NCI-H1436 treated with DMSO at 0.1 percent for 48 hours (cell line): ENCODE data around the gene PDCD6IP.
"Not testable (repeated sequence)": the region's sequence is repeated elsewhere in the genome, so short reads cannot be mapped to it uniquely, and the experiment has no call there.

Experiments used
- DNase-seq: peaks from one replicate; lab custom pipeline; 2025; lab: John Stamatoyannopoulos, UW

Gene PDCD6IP

DNA sequence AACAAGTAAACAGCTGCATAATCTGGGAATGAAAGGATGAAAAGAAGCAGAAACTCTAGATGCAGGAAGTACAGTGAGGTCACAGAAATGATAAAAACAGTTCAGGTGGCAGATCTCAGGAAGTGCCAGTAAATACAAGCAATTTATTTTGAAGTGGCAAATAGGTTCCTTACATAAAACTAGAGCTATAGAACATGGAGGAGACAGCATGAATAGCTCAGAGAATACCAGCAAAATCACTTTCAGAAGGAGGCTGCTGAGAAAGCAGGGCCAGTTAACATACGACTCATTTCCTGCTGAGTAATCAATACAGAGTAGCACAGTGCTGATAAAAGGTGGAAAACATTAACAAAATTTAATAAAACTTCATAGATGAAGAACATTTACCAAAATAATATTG, 57.0 kb downstream of the PDCD6IP start:
- DNase-seq, result not testable (repeated sequence)

DNA sequence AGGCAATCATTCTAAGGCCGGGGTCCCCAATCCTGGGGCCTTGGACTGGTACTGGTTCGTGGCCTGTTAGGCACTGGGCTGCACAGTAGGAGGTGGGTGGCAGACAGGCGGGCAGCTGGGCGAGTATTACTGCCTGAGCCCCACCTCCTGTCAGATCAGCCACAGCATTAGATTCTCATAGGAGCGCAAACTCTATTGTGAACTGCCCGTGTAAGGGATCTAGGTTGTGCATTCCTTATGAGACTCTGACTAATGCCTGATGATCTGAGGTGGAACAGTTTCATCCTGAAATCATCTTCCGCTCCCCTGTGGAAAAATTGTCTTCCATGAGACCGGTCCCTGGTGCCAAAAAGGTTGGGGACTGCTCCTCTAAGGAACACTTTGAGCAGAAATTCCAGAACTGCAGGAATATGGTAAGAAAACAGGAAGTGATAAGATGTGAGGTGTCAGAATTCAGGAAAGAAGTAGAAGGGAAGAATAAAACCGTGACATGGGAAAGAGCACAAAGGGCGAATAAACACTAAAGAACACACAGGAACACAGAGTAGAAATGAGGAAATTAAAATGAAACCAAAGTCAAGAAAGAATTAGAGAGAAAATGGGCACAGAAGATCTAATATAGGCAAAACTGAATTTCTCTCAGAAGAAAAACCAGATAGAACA, 57.6 kb downstream of the PDCD6IP start:
- DNase-seq, result no peak

DNA sequence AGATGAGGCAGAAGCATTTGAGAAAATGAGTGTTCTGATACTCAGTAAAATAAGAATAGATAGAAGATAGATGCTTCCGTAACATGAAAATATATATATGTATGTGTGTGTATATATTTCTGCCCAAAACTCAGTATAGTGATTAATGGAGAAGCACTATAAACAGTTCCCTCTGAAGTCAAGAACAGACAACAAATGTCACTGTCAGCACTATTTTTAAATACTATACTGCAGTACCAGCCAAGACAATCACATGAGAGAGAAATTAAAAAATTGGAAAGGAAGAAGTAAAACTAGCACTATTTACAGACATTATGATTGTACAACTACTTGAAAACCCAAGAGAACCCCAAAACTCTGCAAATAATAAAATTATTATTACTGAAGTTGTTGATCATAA, 59.3 kb downstream of the PDCD6IP start:
- not testable (repeated sequence) for DNase-seq

DNA sequence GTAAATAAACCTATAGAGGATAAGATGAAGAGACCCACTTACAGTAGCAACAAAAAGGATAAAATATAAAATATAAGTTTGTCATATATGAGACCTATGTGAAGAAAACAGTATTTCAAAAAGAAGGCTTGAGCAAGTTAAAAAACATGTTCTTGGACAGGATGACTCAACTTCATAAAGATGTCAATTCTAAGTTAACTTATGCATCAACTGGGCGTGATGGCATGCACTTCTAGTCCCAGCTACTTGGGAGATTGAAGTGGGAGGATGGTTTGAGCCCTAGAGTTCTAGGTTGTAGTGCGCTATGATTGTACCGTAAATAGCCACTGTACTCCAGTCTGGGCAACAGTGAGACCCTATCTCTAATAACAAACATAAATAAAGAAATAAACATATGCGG, 59.7 kb downstream of the PDCD6IP start:
- DNase-seq, result no peak

DNA sequence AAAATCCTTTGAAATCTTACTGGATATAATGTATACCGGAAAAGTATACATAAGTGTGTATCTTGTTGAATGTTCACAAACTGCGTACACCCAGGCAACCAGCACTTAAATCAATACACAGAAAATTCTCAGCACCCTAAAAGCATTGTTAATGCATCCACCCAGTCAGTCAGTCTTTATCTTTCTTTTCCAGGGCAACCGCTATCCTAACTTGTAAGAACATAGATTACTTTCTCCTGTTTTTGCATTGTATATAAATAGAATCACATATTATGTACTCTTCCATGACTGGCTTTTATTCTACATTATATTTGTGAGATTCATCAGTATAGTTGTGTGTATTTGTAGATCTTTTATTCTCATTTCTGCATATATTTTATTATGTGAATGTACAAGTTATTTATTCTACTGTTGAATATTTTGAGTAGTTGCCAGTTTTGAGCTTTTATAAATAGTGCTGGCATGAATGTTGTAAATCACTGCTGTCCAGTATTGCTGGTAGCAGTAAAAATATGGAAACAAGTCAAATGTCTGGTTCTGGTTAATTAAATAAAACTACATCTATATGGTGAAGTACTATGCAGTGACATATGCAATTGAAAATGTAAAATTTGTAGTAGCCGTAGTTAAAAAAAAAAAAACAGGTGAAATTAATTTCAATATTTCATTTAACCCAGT, 62.1 kb downstream of the PDCD6IP start:
- DNase-seq, result no peak

DNA sequence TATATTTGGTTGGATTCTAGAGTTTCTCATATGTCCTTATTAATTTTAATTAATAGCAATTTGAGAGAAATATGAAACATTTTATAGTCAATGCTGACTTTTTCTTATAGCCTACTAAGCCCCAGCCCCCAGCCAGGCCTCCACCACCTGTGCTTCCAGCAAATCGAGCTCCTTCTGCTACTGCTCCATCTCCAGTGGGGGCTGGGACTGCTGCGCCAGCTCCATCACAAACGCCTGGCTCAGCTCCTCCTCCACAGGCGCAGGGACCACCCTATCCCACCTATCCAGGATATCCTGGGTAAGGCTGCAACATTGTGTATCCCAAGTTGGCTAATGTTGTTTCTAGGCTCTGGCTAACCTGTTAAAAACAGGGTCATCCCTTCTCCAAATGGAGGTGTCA, 66.7 kb downstream of the PDCD6IP start:
- DNase-seq, result no peak

DNA sequence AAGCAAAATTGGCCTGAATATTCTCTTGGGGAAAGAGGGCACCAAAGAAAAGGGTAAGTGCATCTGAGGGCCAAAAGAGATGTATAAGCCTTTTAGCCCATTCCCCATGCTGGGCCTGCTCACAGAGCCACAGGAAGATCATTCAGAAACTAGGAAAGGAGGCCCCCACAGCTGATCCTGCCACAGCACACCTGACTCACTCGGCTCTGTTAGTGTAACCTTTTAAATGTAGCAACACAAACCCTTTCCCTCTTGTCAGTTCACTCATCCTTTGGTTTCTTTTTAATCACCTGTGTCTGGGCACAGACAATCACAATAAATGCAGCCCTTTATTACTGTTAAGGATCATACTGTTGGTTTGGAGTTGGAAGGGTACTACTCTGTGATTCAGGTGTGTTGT, 69.9 kb downstream of the PDCD6IP start:
- DNase-seq, result no peak

DNA sequence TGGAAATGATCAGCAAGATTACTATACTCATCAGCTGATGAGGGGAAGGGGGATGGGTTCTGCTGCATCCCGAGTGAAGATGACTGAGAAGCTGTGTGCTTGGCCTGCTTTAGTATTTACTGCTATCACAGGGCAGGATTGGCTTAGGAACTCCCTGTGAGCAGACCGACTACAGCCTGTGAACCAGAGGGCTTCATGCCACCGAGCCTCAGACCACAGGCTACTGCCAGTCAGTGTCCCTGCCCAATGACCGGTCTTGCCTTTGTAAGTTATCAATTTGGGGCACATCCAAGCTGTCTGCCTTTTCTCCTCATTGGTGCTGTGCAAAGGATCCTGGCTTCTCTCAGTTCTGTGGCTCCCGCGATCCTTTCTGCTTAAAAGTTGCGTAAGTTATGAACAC, 71.5 kb downstream of the PDCD6IP start:
- DNase-seq, result no peak

DNA sequence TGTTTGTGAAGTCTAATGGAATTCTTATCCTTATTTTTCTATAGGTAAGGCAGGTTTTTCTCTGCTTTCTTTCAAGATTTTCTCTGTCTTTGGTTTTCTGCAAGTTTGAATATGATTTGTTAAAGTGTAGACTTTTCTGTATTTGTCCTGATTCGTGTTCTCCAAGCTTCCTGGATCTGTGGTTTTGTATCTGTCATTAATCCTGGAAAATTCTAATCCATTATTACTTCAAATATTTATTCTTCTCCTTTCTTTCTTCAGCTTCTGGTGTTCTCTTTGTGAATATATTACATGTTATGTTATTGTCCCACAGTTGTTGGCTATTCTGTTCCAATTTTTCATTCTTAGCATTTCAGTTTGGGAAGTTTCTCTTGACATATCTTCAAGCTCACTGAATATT, 76.4 kb downstream of the PDCD6IP start:
- no peak for DNase-seq

DNA sequence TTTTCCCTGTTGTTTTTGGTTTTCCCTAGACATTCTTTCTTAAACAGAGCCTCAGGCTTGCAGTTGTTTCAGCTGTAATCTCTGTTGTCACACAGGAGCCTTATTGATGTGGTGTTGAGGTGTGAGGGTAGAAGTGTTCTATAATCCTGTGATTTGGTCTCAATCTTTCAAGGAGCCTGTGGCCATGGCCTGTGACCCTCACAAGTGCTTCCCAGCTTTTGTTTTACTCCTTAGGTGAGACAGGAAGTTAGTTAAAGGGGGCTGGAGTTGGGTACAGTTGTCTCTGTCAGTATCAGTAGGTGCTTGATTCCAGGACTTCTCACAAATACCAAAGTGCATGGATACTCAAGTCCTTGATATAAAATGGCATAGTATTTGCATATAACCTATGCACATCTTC, 77.2 kb downstream of the PDCD6IP start:
- DNase-seq, result no peak

DNA sequence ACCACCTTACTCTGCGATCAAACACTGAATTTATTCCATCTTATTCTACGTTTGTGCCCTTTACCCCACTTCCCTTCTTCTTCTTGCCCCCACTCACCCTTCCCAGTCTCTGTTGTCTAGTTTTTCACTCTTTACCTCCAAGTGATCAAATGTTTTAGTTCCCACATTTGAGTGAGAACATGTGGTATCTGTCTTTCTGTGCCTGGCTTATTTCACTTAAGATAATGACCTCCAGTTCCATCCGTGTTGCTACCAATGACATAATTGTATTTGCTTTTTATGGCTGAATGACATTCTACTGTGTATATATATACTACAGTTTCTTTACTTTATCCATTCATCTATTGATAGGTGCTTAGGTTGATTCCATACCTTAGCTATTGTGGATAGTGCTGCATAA, 78.8 kb downstream of the PDCD6IP start:
- no peak for DNase-seq

DNA sequence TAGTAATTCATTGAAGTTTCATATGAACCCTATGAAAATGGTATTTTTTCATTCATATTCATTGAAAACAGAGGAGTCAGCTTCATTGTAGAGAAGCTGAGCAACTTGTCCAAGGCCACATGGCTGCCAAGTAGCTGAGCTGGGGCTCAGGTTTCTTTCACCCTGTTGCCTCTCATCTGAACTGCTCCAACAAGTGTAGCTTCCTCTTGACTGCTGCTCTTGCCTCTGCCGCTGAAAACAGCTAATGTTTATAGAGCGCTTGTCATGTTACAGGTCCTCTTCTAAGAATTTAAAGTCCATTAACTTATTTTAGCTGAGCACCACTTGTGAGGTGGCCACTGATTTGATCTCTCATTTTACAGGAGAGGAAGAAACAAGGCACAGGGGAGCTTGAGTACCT, 81.1 kb downstream of the PDCD6IP start:
- DNase-seq, result no peak

DNA sequence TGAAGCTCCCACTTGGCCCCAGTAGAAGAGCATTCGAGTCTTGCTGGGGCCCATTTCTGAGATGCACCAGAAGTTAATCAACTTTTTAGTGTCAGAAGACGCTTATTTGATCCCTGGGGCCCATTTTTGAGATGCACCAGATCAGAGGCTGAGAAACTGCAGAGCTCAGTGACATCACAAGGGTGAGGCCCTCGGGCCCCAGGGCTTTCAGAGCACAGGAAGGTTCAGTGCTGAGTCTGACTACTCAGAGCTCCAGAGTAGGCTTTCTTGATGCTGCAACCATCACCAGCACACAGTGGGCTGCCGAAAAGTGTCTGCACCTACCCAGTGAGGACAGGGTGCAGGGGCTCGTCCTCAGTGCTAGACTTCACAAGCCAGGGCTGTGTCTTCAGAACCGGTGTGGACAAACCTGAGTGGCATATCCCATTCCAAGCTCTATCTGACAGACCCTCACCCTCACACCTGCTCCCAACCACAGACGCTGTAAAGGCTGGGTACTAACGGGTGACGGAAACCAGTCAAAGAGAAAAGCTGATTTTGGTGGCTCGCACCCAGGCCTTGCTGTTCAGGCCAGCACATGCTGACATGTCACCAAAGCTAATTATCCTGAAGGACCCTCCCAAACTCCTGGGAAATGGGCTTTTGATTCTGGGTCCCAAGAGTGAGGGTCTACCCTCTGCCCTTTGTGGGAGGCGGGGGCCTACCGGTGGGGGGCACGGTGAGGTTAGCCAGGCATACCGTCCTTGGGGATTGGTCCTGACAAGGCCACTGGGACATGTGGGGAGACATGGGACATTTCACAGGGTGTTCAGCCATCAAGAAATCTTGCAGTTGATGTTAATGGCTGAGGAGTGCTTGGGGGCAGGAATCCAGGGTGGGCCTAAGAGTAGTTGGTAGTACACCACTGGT, 83.0 kb downstream of the PDCD6IP start:
- DNase-seq, result no peak

DNA sequence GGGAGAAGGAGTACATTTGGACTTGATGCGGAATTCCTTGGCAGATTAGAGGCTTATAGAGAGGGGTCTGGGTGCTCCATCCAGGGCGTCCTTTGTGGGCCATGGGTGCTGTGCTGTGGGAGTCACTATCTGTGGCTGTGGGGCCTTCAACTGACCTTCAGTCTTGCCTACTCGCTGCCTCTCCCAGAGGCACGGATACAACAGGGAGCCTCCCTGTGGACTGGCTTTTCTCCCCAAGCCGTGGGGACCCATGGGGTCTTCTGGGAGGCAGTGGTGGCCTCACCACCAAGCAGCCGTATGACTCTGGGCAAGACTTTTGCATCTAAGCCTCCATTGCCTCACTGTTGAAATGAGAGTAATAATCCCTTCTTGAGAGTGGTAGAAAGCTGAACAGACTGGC, 83.9 kb downstream of the PDCD6IP start:
- no peak for DNase-seq

DNA sequence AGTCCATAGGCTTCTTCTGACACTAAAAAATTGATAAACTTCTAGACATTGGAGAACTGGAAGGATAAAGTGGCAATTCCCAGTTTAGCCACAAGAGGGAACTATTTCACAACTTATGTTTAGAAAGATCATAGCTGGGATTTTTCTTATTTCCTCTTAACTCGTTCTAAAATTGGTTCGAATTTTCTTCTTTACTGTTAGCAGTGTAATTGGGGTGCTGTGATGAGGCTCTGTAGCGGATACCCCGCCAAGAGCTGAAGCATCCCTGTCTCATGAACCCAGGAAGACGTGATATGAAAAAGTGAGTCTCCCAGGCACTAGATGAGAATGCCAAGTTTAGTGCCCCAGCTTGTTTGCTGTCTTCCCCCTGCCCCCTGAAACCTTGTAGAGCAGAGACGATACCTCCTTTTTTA, 85.1 kb downstream of the PDCD6IP start:
- DNase-seq, result no peak

DNA sequence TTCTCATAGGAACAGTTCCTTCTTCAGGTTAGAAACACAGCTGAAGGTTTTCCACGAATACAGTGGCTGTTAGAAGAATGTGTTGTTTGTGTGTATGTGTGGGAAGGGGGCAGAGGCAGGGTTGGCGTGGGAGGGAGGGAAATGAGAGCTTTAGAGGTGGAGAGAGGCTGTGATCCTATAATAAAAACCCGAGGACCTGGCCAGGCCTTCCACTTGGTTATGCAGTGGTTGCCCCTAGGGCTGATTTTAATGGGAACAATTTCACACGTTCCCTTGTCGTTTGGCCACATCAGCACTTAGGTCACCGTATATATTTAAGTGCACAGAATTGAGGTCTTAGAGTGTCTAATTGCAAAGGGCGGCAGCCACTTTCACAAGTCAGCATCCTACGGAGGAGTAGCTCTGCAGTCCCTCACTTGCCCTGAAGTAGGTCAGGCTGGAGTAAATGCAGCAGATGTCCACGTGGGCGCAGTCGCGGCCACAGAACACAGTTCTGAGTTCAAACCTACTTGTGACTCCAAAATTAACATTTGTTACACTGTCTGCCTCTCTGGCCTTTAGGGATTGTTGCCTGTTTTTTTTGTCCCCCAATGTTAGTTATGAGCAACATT, 85.6 kb downstream of the PDCD6IP start:
- no peak for DNase-seq

DNA sequence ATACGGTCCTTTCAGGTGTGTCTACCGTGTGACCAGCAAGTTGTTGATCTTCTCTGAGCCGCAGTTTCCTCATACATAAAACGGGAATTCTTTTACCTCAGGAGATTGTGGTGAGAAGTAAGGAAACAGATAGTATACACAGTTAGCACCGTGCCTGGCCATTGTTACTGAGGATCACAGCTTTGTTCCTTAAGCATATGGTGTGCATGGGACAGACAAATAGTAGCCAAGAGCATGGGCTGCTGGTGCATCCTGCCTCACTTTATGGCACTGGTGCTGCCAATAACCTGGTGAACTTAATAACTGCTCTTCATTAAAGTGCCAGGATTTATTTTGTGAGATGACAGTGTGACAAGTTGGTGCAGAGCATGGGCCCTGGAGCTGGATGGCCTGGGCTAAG, 86.3 kb downstream of the PDCD6IP start:
- DNase-seq, result no peak

DNA sequence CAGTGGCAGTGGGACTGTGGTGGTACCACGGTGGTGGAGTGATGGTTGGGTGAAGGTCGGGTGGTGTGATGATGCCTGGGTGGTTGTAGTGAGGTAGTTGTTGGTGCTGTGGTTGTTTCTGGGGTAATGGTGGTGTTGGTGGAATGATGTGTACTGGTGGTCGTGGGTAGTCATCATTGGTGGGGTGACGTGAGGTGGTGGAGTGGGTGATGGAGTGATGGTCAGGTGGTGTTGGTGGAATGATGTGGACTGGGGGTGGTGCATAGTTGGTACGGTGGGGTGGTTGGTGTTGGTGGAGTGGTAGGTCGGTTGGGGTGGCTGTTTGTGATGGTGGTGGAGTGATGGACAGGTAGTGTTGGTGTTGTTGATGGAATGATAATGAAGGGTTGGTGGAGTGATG, 87.1 kb downstream of the PDCD6IP start:
- DNase-seq, result no peak

DNA sequence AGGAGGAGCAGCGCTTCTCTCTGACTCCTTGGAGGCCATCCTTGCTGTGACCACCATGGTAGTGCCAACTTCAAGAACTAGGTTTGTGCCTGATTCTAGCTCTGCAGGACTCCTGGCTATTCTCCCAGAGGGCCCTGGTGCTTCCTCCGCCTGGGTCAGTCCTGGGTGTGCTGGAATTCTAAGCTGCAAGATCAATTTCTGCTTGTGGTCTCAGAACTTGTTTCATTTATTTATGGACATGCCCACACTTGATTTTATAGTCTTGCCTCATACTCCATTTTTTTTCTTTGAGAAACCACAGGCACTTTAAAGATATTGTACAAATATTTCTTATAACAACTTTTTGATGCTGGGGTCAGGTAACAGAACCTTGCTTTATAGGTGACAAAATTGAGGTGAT, 87.6 kb downstream of the PDCD6IP start:
- DNase-seq, result no peak

DNA sequence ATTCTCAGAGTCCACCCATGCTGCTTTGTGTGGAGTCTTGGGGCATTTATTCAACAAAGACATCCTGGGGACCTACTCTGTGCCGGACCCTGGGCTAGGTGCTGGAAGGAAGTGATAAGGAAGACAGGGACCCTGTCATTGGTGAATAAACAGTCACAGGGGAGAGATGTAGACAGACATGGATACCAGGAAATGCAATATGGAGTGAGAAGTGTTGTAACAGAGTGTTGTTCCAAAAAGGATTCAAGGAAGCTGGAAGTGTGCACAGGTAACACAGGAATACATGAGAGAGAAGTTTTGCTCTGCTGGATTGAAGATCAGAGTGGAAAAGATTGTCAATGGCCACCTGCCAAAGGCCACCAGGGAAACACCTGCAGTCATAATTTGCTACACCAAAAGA, 89.0 kb downstream of the PDCD6IP start:
- no peak for DNase-seq

DNA sequence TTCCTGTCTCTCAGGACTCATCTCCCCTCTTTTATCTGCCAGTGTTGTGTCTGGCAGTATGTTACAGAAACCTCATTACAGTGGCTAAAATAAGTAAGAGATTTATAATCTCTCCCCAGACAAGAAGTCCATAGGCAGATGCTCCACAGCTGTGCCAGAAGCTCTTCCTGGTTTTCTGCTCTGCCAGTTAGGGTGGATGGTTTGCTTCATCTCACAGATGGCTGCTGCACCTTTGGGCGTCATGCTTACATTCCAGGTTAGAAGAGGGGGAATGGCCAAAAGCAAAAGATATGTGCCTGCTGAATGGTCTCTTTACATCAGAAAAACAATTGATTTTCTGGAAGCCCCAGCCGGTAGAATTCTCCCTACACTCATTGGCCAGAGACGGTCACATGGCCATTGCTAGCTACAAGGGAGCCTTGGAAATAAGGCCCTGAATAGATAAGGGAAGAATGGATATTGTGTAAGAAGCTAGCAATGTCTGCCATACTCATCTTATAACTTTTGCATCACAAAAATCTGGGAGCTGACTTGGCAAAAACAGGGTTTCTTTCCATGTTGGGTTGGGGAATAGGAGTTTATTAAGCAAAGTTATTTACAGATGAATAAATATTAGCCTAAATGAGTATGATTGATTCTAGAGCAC, 91.1 kb downstream of the PDCD6IP start:
- DNase-seq, result no peak

DNA sequence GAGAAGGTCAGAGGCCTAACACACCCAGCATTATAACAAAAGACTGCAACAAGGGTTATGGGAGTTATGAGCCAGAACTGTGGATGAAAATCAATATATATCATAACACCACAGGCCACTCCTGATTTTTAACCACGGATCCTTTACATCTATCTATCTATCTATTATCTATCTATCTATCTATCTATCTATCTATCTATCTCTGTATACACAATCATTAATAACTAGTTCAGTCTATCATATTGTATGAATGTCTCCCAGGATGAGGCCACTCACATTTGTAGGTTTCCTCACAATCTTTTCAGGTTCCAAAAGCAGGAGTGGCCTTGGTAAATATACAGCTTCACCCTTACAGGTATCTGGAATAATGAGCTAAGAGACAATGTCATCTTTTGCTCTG, 94.2 kb downstream of the PDCD6IP start:
- no peak for DNase-seq
